Kidney epithelial cell (primary cell): ENCODE data around the gene CACUL1. TPM values are rescaled to one million over a fixed set of nuclear protein-coding genes. Genes with fewer than 3 reads are reported as not detected.

Source experiments
- DNase-seq: peaks from one replicate; pipeline ENCODE4 v3.0.0-alpha.2; 2010; ENCODE audit warnings: low read depth
- H3K27me3 ChIP-seq: 2 replicates; pipeline ENCODE4 v1.6.0; 2011; ENCODE audit warnings: low read length; ENCODE audit not compliant: control insufficient read depth, insufficient read depth
- H3K36me3 ChIP-seq: 2 replicates; pipeline ENCODE4 v1.5.1; 2011; ENCODE audit warnings: low read length; ENCODE audit not compliant: control insufficient read depth, insufficient read depth
- H3K4me3 ChIP-seq: 2 replicates; pipeline ENCODE4 v1.5.1; 2011; ENCODE audit warnings: low read depth, mild to moderate bottlenecking, control low read depth, low read length
- total RNA-seq: library from RNA; depleted of rRNA; stranded (reverse); fragments of >200 nt; gene quantifications from 2 replicates; pipeline ENCODE4 v1.2.3, GENCODE V29; 2015
- TF ChIP-seq, protein P1 (sequence below): IDR thresholded peaks from 2 replicates; pipeline ENCODE4 v1.5.1; 2011; ENCODE audit warnings: mild to moderate bottlenecking, moderate library complexity, low read length, control low read depth, inconsistent platforms; ENCODE audit not compliant: insufficient read depth, poor library complexity, severe bottlenecking

The CACUL1 gene
- total RNA-seq, 1 donor from 2014 or later: 34.1 TPM

DNA sequence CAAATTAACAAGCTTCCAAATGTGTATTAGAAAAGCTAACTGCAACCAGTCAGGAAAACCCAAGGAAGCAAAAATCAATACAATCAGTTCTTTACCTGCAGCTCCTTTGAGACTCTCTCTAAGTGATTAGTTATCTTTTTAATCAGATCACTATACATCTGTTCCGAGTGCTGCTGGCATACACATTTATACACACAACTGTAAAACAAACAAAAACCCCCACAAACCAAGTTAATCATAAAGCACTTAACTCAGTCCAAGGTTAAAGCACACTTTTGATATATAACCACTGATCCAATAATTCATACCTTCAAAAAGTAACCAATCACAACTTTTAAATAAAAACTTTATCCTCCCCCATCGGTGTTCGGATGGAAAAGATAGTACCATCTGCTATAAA, 25.6 kb downstream of the CACUL1 start:
- no peaks in the 10 kb centered on the region for H3K36me3 ChIP-seq
- DNase-seq: no peak
- no peak overlapping the region for H3K4me3 ChIP-seq
- H3K27me3 ChIP-seq: no peaks in the 10 kb centered on the region
- TF ChIP-seq, protein P1, sequence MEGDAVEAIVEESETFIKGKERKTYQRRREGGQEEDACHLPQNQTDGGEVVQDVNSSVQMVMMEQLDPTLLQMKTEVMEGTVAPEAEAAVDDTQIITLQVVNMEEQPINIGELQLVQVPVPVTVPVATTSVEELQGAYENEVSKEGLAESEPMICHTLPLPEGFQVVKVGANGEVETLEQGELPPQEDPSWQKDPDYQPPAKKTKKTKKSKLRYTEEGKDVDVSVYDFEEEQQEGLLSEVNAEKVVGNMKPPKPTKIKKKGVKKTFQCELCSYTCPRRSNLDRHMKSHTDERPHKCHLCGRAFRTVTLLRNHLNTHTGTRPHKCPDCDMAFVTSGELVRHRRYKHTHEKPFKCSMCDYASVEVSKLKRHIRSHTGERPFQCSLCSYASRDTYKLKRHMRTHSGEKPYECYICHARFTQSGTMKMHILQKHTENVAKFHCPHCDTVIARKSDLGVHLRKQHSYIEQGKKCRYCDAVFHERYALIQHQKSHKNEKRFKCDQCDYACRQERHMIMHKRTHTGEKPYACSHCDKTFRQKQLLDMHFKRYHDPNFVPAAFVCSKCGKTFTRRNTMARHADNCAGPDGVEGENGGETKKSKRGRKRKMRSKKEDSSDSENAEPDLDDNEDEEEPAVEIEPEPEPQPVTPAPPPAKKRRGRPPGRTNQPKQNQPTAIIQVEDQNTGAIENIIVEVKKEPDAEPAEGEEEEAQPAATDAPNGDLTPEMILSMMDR: no peak

GRCh38 chr10:118725886-118726500, 28.8 kb downstream of the CACUL1 start:
- TF ChIP-seq, protein P1: no peak
- Histone ChIP-seq H3K4me3 (no peak overlapping the region), H3K27me3 (no peaks in the 10 kb centered on the region), H3K36me3 (no peaks in the 10 kb centered on the region)
- no peak for DNase-seq

DNA sequence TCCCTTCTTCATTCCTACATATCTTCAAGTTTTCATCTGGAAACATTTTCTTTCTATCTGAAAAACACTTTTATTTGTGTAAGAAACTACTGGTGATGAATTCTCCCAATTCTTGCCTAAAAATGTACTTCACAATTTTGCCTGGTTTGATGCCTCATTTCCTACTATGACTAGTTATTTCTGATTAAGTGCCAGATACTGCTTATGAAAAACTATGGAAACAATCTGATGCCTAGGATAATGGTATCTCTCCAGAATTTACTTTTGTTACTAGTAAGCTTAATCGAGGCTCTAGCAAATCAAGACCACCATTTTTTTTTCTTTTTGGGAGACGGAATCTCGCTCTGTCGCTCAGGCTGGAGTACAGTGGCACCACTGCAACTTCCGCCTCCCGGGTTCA, 31.3 kb downstream of the CACUL1 start:
- TF ChIP-seq, protein P1: no peak
- no peaks in the 10 kb centered on the region for H3K36me3 ChIP-seq
- H3K27me3 ChIP-seq: no peaks in the 10 kb centered on the region
- no peak for DNase-seq
- H3K4me3 ChIP-seq: no peak overlapping the region

- Histone ChIP-seq H3K4me3 (no peak overlapping the region), H3K36me3 (no peaks in the 10 kb centered on the region), H3K27me3 (no peaks in the 10 kb centered on the region)
- TF ChIP-seq, protein P1: no peak
- DNase-seq: no peak
These were observed 33.3 kb downstream of the CACUL1 start for GRCh38 chr10:118721539-118721876.

GRCh38 chr10:118720685-118721538, 33.9 kb downstream of the CACUL1 start:
- H3K4me3 ChIP-seq: no peak overlapping the region
- DNase-seq: peak; percentile 18
- TF ChIP-seq, protein P1: peak; percentile 67
- no peaks in the 10 kb centered on the region for H3K36me3 ChIP-seq
- no peaks in the 10 kb centered on the region for H3K27me3 ChIP-seq

- TF ChIP-seq, protein P1: no peak
- H3K4me3 ChIP-seq: no peak overlapping the region
- H3K36me3 ChIP-seq: peaks cover 1% of the 10 kb centered on the region
- H3K27me3 ChIP-seq: no peaks in the 10 kb centered on the region
- DNase-seq: no peak
These were observed 40.4 kb downstream of the CACUL1 start for GRCh38 chr10:118714366-118714765.
